SK-N-MC (cell line): ENCODE measurements around the gene UBD.

Source experiments
- EZH2 ChIP-seq: fragments of 200-600 bp; sonication (generic); IDR thresholded peaks from one replicate; pipeline ENCODE4 v1.6.1; 2017; ENCODE audit warnings: antibody characterized with exemption
- POLR2AphosphoS5 ChIP-seq: IDR thresholded peaks from 2 replicates; pipeline ENCODE4 v1.6.1; 2012; ENCODE audit warnings: mild to moderate bottlenecking, low read depth, low read length, borderline replicate concordance

GRCh38 chr6:29547573-29547972, 12.0 kb downstream of the UBD start:
- TF ChIP-seq EZH2 (no peak), POLR2AphosphoS5 (no peak)
